Mammary epithelial cell (primary cell): ENCODE data around the gene KRT1.

Experiments used
- CTCF ChIP-seq, 2 donors: IDR thresholded peaks in 1 of 2; conservative IDR thresholded peaks in 1 of 2; 2 replicates each; pipeline ENCODE4 v1.5.1; 2011 to 2012; ENCODE audit warnings: inconsistent platforms in 2 of 2, low read length in 2 of 2, mild to moderate bottlenecking in 2 of 2, control low read depth in 1 of 2, low read depth in 1 of 2; ENCODE audit not compliant: insufficient read depth in 1 of 2; ENCODE audit errors: extremely low read depth in 1 of 2
- EZH2 ChIP-seq: IDR thresholded peaks from 2 replicates; pipeline ENCODE4 v1.6.1; 2012; ENCODE audit warnings: low read length, inconsistent platforms, borderline replicate concordance

- TF ChIP-seq CTCF (conservative IDR thresholded peaks at IDR 0.05 in 1 of 2, IDR thresholded peaks at IDR 0.05 in 1 of 2; ENCODE audit: extremely low read depth in 1 of 2, insufficient read depth in 1 of 2, low read depth in 1 of 2, low read length in 2 of 2) (no peak), EZH2 (no peak)
Observed at GRCh38 chr12:52682938-52683574, 2.8 kb upstream of the KRT1 start.
